Nephron (organoid): ENCODE results near the gene KRT83.
"Not testable (repeated sequence)": the region's sequence is repeated elsewhere in the genome, so short reads cannot be mapped to it uniquely, and the experiment has no call there.

Experiments
- H3K27ac Mint-ChIP-seq, 3 experiments: 2 replicates each; pipeline ENCODE4 v1.8.0; 2020; ENCODE audit warnings: mixed read lengths in 3 of 3, mild to moderate bottlenecking in 2 of 3, moderate library complexity in 1 of 3
- H3K27me3 Mint-ChIP-seq: 2 replicates; pipeline ENCODE4 v1.8.0; 2021; ENCODE audit warnings: low read depth, mild to moderate bottlenecking, moderate library complexity, mixed read lengths
- H3K36me3 Mint-ChIP-seq: 2 replicates; pipeline ENCODE4 v1.8.0; 2020; ENCODE audit warnings: low read depth, mixed read lengths
- H3K4me1 Mint-ChIP-seq: 2 replicates; pipeline ENCODE4 v1.8.0; 2020; ENCODE audit warnings: mixed read lengths
- H3K4me3 Mint-ChIP-seq, 3 experiments: 2 replicates each; pipeline ENCODE4 v1.8.0; 2020; ENCODE audit warnings: mild to moderate bottlenecking in 3 of 3, mixed read lengths in 3 of 3, moderate library complexity in 2 of 3
- H3K9me3 Mint-ChIP-seq: 2 replicates; pipeline ENCODE4 v1.8.0; 2020; ENCODE audit warnings: mixed read lengths
- CTCF ChIP-seq, 3 experiments: fragments of 200-600 bp; sonication (generic); IDR thresholded peaks; one replicate each; pipeline ENCODE4 v1.5.0; 2021; ENCODE audit warnings: antibody characterized with exemption in 3 of 3; ENCODE audit not compliant: unreplicated experiment in 3 of 3

KRT83 gene

GRCh38 chr12:52293926-52294325 is 27.3 kb downstream of the KRT83 start:
- no peaks in the 10 kb centered on the region for H3K36me3 Mint-ChIP-seq
- peaks cover 5% of the 10 kb centered on the region for H3K4me1 Mint-ChIP-seq
- no peak for TF ChIP-seq CTCF (IDR thresholded peaks at IDR 0.05; ENCODE audit: unreplicated experiment in 3 of 3)
- no peak overlapping the region for H3K4me3 Mint-ChIP-seq
- H3K27me3 Mint-ChIP-seq, result peaks cover 48% of the 10 kb centered on the region
- H3K9me3 Mint-ChIP-seq, result no peaks in the 10 kb centered on the region
- H3K27ac Mint-ChIP-seq, result no peak overlapping the region

- H3K36me3 Mint-ChIP-seq, result no peaks in the 10 kb centered on the region
- H3K4me3 Mint-ChIP-seq, result no peak within 1 kb of the TSS
- H3K4me1 Mint-ChIP-seq, result peaks cover 5% of the 10 kb centered on the region
- no peak within 1 kb of the TSS for H3K27ac Mint-ChIP-seq
- TF ChIP-seq CTCF (IDR thresholded peaks at IDR 0.05; ENCODE audit: unreplicated experiment in 3 of 3), result no peak
- peaks cover 34% of the 10 kb centered on the region for H3K27me3 Mint-ChIP-seq
- H3K9me3 Mint-ChIP-seq, result no peaks in the 10 kb centered on the region
Measured at GRCh38 chr12:52291267-52291935, 29.8 kb downstream of the KRT83 start, which contains the start of gene KRT81. KRT81 (minus strand) TSS chr12:52291534; CDS start chr12:52291465, 69 bp downstream.

- H3K9me3 Mint-ChIP-seq, H3K36me3 Mint-ChIP-seq, H3K4me3 Mint-ChIP-seq, H3K27ac Mint-ChIP-seq, H3K4me1 Mint-ChIP-seq: not testable (repeated sequence)
- H3K27me3 Mint-ChIP-seq, result peaks cover 31% of the 10 kb centered on the region
Measured at GRCh38 chr12:52290483-52291134, 30.6 kb downstream of the KRT83 start.

GRCh38 chr12:52287816-52288805 is 33.1 kb downstream of the KRT83 start:
- not testable (repeated sequence) for H3K4me3 Mint-ChIP-seq, H3K9me3 Mint-ChIP-seq, H3K4me1 Mint-ChIP-seq, H3K36me3 Mint-ChIP-seq, H3K27ac Mint-ChIP-seq
- H3K27me3 Mint-ChIP-seq, result peaks cover 12% of the 10 kb centered on the region

- not testable (repeated sequence) for H3K4me3 Mint-ChIP-seq, H3K27ac Mint-ChIP-seq, H3K4me1 Mint-ChIP-seq, H3K36me3 Mint-ChIP-seq, H3K9me3 Mint-ChIP-seq
- H3K27me3 Mint-ChIP-seq, result peaks cover 16% of the 10 kb centered on the region
Measured at GRCh38 chr12:52286857-52287785, 34.1 kb downstream of the KRT83 start.

DNA sequence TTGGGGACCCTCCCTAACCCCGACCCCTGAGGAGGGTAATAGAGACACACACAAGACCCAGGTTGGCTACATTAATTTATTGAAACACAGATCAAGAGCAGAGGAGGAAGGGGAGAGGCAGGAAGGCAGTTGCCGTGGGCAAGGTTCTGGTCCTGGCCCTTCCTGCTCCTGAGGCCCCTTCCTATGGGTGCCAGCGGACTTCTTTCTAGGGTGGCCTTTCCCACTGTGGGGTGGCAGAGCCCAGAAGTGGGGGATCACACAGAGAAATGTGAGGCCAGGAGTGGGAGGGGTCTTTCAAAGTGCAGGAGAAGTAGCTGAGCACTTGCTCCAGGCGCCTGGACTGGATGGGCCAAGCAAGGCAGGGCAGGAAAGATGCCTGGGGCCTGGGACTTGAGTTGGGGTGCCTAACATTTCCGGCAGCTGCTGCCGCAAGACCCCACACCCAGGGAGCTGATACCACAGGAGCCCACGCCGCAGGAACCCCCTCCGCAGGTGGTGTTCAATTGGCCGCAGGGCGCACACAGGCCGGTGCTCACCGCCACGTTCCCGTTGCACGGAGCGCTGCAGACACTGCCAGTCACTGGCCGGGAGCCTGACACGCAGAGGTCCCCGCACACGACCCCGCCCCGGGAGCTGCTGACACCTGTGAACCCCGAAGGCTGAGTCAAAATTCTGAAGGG is 35.2 kb downstream of the KRT83 start:
- H3K4me1 Mint-ChIP-seq, result peaks cover 3% of the 10 kb centered on the region
- H3K27ac Mint-ChIP-seq, result no peak overlapping the region
- H3K36me3 Mint-ChIP-seq, result no peaks in the 10 kb centered on the region
- peaks cover 15% of the 10 kb centered on the region for H3K27me3 Mint-ChIP-seq
- H3K4me3 Mint-ChIP-seq, result no peak overlapping the region
- TF ChIP-seq CTCF (IDR thresholded peaks at IDR 0.05; ENCODE audit: unreplicated experiment in 3 of 3), result no peak
- H3K9me3 Mint-ChIP-seq, result no peaks in the 10 kb centered on the region
